NCI-H128 (cell line): ENCODE results near the gene UMOD.

Experiments
- DNase-seq: peaks from one replicate; lab custom pipeline; 2025; ENCODE audit not compliant: unreplicated experiment; lab: John Stamatoyannopoulos, UW

The UMOD gene

DNA sequence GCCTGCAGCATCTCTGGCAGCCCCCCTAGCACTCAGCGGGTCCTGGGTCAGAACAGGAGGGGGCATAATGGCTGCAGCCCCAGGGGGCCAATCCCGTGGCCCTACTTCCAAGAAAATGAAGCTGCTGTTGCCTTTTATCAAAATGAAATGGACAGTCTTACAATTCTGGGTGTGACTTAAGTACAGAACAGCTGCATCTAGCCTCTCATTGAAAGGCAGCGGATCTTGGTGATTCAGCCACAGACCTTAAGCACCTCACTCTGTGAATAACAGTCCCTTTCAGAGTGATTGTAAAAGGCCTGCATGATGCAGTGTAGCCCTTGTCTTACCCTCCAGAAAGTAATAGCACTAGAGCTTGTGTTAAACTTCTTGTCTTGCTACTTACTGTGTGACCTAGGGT, 11.5 kb upstream of the UMOD start:
- no peak for DNase-seq

DNA sequence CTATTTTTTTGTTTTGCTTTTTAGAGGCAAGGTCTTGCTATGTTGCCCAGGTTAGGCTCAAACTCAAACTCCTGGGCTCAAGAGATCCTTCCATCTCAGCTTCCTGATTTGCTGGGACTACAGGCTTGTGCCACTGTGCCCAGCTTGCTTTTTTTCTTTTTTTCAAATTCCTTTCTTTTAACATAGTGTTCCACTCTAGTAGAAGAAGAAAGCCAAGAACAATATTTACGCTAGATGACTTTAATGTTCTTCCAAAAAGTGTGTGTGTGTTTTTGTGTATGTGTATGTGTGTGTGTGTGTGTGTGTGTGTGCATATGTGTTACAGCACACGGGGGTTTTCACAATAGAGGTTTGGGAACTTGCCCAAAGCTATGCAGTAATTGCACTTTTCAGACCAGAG, 10.7 kb upstream of the UMOD start:
- no peak for DNase-seq

DNA sequence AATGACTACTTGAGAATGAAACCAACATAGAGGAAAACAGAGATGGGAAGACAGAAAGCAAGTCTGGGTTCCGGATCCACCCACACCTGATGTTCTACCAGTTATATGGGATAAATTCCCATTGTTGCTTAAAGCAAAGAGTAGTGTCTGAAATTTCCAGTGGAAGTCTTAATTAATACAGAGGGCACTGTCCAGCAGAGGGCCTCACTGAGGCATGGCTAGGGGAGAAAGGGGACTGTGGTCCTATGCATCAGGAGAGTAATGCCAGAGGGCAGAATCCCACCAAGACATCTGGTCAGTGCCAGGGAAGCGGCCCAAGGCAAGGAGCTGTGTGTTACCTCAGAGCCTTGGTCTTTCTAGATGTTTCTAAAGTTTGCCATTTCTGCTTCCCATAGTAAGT, 7.5 kb upstream of the UMOD start:
- no peak for DNase-seq

DNA sequence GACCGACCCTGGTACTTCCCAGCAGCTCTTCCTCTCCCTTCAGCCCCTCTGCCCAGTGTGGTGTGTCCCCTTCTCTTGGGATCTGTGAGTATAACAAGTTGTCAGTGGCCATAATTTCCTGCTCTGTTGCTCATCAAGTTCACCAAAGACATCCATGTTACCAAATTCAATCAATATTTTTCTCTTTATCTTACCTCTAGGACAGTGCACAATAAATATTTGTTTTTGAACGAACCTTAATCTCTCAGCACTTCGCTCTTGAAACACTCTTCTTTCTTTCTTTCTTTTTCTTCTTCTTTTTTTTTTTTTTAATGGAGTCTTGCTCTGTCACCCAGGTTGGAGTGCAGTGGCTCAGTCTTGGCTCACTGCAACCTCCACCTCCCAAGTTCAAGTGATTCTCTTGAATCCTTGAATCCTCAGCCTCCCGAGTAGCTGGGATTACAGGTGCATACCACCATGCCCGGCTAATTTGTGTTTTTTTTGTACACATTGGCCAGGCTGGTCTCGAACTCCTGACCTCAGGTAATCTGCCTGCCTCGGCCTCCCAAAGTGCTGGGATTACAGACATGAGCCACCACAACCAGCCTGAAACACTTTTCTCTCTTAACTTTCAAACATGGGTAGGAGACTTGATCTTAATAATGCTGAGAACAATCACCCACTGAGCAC, 2.7 kb upstream of the UMOD start:
- DNase-seq = no peak

DNA sequence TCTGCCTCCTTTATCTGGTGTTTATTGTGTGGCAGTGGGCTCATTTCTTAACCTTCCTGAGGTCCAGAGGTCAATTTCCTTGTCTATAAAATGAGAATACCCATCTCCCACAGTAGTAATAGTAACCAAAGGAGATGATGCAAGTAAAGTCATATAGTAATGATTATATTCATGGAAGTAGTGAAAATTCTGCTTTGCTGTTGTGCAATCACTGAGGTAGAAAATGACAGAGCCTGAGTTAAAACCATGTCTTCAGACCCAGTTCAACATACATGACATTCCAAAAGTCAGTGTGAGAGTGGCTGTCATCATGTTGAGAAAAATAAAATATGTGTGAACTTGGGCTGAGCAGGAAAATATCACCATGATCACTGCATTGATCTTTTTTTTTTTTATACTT, 864 bp upstream of the UMOD start:
- no peak for DNase-seq

DNA sequence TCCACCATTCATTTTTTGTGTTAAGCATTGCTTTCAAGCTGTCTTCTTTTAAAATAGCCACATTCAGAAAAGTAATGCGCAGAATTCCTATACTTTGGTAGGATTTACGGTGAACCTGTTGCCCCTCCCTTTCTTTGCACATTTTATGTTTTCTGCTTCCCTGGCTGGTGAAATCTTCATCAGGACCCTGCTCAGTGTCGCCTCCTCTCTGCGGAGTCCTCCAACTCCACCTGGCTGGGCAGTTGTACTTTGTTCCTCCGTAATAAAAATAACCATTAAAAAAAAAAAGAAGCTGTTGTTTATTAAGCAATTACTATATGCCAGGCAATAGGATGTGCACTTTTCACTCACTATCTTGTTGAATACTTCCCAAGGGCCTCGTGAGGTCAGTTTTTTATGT, 2.9 kb downstream of the UMOD start:
- DNase-seq = no peak

DNA sequence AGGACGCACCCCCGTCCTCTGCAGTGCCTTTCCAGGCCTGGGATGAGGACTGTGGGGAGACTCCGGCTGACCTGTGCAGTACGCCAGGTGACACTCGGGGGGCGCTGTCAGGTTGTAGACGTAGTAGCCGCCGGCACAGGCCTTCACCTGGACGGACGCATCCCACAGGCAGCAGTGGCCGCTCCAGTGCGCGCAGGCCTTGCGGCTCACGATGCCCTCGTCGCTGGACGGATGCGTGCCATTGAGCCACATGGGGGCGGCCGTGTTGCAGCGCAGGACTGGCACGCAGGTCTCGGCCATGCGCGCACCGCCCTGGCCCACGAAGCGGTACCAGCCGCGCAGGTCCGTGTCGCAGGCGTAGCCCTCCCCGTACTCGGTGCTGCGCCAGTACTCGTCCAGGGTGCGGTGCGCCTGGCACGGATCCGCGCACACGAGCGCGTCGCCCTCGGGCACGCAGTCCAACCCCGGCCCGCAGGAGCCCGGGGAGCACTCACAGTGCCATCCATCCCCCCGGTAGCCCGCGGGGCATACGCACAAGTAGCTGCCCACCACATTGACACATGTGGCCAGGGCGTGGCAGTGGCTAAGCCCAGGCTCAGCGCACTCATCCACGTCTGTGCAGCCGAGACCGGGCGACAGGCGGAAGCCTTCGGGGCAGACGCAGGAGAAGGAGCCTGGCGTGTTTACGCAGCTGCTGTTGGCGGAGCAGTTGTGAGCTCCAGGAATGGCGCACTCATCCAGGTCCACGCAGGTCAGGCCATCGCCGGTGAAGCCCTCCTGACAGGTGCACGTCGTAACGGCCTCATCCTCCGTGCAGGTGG, 3.9 kb downstream of the UMOD start:
- DNase-seq = no peak

DNA sequence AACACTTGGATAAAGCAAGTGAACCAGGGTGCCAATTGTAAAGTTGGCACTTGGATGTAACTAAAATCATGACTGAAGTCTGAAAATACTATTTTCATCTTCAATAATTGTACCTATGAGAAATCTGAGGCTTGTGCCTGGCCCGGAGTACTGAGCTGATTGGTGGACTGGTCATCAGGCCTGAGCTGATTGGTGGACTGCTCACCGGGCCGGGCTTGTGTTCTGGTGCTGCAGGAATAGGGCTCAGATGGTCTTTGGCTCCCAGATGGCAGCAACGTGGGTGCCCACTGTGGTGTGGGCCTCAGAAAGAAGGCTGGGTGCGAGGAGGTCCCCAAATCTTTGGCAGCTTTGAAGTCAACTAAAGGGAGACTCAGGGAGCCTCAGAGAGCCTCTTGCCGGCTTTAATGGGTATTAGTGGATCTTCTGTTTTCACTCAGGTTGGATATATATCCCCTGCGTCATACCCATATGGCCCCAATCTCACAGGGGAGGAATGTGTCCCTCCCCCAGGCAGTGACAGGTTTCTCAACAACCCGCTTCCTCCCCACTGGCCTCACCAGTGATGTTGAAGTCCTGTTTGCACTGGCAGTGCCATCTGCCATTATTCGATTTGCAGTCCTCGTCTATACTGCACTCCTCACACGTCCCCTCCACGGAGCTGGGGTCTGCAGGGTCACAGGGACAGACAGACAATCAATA, 4.7 kb downstream of the UMOD start:
- no peak for DNase-seq

DNA sequence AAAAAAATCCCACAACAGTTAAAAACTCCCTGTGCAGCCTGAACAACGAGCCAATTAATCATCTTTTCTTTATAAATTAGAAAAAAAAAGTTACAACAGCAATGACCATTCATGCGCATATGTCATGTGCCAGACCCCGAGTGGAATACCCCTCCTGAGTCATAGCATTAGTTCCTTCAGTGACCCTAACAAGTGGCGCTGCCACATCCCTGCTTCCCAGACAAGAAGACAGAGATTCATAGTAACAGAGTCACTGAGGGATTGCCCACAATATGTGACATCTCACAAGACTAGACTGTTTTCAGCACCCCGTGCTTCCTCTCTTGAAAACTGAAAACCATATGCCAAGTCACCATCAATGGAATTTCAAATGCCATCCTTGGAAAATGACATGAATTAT, 7.9 kb downstream of the UMOD start:
- no peak for DNase-seq

DNA sequence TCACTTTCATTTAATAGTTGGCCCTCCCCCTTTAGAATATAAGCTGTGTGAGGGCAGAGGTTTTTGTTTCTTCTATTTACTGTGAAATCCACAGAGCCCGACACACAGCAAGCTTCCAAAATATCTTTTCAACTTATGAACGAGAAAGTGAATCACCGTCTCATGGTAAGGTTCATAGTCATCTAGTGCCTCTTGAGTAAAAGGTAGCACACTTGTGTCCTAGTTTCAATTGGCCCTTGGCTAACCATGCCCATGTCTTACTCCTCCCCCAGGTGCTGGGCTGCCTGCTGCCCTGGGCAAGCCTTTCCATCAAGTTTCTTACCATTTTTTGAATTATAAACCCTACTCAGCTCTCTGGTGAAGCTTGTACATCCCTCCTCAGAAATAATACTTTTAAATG, 12.8 kb downstream of the UMOD start:
- no peak for DNase-seq

DNA sequence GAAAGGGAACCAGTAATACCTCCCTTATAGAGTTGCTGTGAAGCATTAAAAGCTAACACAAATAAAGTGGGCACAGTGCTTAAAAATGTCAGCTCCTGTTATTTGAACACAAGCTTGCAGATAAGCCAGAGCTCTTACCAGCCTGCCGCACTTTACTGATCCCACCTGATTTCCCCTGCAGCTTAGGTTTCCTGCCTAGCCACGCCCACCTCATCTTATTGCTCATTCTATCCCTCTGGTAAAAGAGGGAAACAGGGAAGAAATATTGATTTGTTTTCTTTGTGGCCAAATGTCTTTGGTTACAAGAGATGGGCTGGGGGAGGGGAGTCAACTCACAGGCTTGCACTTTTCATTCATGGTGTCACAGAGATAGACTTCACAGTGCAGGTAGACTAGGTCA, 15.6 kb downstream of the UMOD start:
- DNase-seq = no peak

DNA sequence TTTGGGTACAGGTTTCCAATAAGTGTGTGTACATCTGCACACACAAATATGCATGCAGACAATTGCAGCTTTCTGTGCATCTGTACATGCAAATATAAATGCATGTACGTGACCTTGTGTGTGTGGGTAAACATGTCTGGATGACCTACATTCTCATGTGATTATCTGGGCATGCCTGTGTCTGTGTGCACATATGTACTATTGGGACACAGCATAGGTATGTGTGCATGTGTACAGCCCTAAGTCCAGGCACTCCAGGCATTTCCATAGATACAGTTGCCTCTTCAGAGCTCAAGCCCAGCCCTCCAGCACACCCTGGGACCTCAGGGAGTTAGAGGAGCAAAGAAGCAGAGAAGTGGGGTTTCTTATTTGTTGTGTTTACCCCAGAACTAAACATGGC, 18.1 kb downstream of the UMOD start:
- DNase-seq = no peak

DNA sequence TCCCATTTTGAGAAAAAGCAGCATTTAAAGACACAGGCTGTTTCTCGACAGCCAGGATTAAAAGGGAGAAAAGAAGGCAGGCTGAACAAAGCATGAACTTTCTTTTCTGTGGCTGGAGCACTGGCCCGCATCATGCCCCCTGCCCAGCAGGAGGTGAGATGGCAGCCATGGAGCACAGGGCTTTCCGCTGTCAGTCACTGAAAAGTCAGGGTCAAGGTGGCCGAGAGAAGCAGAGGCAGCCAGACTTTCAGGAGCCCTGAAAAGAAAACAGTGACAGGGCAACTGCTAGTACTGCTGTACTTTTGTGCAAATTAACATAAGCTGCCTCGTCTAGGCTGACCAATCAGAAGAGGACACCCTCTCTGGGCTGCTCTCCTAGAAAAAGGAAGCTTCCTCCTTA, 19.4 kb downstream of the UMOD start:
- DNase-seq = no peak

DNA sequence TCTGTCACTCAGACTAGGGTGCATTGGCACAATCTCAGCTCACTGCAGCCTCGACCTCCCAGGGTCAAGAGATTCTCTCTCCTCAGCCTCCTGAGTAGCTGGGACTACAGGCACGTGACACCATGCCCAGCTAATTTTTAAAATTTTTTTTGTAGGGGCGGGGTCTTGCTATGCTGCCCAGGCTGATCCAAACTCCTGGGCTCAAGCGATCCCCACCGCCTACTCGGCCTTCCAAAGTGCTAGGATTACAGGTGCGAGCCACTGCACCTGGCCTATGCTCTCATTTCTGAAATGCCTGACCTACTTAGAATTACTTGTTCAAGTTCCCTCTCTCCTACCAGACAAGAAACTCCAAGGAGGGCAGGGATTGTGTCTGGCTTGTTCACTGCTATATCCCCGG, 20.1 kb downstream of the UMOD start:
- DNase-seq = no peak

DNA sequence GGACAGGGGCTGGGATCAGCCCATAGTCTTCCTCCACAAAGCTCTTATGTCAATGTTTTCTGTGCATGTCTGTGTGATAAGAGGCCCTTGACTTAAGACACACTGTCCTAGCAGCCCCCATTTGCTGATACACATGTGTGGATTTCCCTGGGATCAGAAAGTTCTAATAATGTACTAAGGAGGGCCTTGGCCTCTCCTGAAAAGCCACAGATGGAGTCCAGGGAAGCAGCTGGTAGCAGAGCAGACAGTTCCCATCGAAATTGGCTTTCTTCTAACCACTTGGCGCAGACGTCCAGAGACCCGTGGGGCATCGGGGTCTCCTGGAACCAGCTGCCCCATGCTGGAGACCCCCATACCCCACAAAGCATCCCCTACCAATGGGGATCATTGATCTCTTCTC, 20.9 kb downstream of the UMOD start:
- no peak for DNase-seq

DNA sequence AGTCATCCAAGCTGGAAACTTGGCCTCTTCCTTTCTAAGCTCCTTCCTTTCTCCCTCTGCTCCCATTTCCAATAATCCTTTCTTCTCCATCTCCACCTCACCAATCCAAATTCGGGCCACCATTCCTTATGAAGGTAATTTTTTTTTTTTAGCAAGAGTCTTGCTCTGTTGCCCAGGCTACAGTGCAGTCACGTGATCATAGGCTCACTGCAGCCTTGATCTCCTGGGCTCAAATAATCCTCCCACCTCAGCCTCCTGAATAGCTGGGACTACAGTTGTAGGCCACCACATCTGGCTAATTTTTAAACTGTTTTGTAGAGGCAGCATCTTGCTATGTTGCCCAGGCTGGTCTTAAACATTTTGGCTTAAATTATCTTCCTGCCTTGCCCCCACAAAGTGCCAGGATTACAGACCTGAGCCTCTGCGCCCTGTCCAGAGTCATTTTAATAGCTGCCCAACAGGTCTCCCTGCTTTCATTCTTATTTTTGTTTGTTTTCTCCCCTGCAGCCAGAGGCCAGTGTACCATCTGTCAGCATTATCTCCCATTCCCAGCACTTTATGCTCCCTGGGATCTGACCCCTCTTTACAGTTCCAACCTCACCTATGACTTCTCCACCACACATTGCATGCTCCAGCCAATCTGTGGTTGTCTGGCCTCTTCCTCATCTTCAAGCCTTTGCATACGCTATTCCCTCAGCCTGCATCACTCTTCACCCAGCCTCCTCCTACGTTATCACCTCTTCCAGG, 22.9 kb downstream of the UMOD start:
- DNase-seq = no peak

DNA sequence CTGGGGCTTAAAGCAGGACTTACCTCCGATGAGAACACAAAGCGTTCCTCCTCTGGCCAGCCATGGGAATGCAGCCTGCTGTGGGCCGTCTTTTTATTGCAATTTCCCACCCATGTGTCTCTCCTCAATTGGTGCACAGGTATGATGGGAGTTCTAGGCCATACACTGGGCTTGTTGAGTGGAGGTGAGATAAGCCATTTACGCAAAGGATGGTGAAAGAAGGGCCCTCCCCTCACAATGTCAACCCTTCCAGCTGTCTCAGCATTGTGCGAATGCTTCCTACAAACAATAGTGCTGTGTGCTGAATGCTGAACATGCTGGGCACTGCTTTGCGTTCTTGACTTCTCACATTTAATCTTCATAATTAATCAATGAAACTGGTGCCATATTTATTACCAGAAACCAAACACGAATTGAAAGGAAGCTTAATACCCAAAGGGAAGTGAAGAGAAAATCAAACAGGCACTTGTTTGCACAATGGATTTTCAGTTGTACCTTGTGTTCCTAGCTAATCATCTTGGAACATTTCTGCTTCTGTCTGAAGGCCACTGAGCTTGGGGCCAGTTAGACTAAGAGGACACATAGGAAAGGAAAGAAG, 25.0 kb downstream of the UMOD start, which contains the start of gene GP2:
Gene GP2 (minus strand): TSS at position 70 of the 598 bp plus-strand sequence. CDS start 1,082 bp downstream, outside the sequence.
- DNase-seq = no peak

DNA sequence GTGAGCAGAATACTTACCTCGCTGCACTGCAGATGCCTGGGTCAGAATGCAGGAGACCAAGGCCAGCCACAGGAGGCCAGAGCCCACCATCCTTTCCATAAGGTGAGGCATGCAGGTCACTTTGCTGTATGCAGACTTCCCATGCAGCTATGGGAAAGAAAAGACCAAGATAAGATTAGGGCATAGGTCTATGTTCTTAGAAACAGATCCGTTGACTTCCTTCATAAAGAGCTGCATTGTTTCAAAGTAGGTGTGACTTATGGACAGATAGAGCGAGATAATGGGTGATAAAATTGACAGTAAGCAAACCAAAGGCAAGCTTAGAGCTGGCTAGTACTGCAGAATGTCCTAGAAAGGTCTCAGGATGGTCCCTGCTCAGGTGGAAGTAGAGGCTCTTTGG, 26.2 kb downstream of the UMOD start:
- no peak for DNase-seq

DNA sequence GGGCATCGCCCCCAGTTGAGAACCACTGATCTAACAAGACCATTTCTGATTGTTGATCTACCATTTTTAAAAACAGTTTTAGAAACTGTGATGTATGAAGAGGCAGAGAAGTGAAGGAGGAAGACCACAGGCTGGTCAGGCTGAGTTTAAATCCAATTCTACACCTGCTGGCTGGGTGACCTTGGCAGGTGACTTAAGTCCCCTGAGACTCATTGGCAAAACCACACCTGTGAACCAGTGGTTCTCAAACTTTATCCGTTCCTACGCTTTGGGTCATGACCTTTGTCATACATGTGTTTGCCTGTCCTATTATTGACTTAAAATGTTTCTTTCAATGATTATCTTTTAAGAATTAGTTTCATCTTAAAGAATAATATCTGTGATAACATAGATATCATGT, 27.5 kb downstream of the UMOD start:
- DNase-seq = no peak

DNA sequence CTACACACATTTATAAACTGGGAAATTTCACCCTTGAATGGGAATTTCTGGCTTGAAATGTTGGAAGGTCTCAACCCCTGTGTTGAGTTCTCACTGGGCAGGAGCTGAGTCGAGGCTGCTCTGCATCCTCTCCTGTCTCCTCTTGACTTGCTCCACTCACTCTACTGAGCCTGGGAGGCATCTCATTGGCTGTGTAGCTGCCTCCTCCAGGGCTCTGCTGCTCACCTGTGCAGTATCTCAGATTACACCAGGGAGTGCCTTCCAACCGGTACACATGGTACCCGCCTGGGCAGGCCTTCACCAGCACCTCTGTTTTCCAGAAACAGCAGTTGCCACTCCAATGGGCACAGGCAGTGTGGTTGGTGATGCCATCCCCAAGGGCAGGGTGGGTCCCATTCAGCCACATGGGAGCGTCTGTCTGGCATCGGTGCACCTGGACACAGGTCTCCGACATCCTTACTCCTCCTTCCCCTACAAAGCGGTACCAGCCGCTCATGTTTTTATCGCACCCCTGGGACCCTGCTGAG, 28.9 kb downstream of the UMOD start:
- DNase-seq = no peak

DNA sequence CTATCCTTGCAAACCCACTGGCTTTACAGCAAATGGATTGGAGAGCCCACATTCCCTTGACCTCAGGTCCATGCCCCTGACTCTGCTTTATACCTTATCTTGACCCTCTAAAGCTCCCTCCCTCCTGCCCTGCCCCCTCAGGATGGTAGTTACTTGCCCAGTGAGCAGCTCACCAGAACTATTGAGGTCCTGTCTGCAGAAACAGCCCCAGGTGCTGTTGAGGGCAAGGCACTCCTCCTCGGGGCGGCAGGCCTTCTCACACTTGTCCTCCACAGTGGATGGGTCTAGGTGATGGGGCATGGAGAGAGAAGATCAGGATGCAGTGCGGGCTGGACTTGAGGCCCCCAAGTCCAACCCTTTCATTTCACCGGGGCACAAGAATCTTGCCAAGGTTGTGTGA, 29.8 kb downstream of the UMOD start:
- DNase-seq = no peak
